ENCODE data around the gene ATP6V1E1. TPM values are rescaled to one million over a fixed set of nuclear protein-coding genes. Genes with fewer than 3 reads are reported as not detected.

The ATP6V1E1 gene
- total and polyA plus RNA-seq, 9 of the 15 experiments (the other 6 are each of a cell fraction or from before 2014, with no cell fraction given), result 122 to 249 (median 179) TPM

- TF ChIP-seq REST (IDR thresholded peaks at IDR 0.05; ENCODE audit: borderline replicate concordance) (no peak), REST (CRISPR knock-in tag; IDR thresholded peaks at IDR 0.05; ENCODE audit: low read depth) (no peak; the same call in 1 of the 2 replicates), ZKSCAN1 (IDR thresholded peaks at IDR 0.05; ENCODE audit: low read depth, low read length) (no peak; the same call in 1 of the 2 replicates), CREB3L1 (IDR thresholded peaks at IDR 0.05; ENCODE audit: borderline replicate concordance, low read depth) (peak; percentile 72), CHD1 (IDR thresholded peaks at IDR 0.05; ENCODE audit: low read length) (peak; percentile 99), HOXB6 (CRISPR knock-in tag; IDR thresholded peaks at IDR 0.05; ENCODE audit: borderline replicate concordance) (no peak), PRPF4 (IDR thresholded peaks at IDR 0.05; ENCODE audit: insufficient read depth, low read depth, low read length, poor library complexity, severe bottlenecking) (peak; percentile 80), GATAD2B (IDR thresholded peaks at IDR 0.05; ENCODE audit: borderline replicate concordance) (no peak), LARP7 (IDR thresholded peaks at IDR 0.05) (0 out of 2 replicates have a peak, but pooled peaks have one; percentile 29), ZFP1 (CRISPR knock-in tag; IDR thresholded peaks at IDR 0.05) (no peak), PURB (CRISPR knock-in tag; IDR thresholded peaks at IDR 0.05; ENCODE audit: low read depth) (no peak), CCAR2 (IDR thresholded peaks at IDR 0.05; ENCODE audit: low read depth, low read length) (no peak), EGR1 (conservative IDR thresholded peaks at IDR 0.05) (no peak), ARHGAP35 (IDR thresholded peaks at IDR 0.05; ENCODE audit: partially characterized antibody) (no peak), RBM34 (IDR thresholded peaks at IDR 0.05; ENCODE audit: borderline replicate concordance, insufficient read depth, low read length) (no peak), OTX1 (CRISPR knock-in tag; IDR thresholded peaks at IDR 0.05) (peak; percentile 11; the same call in 1 of the 2 replicates), ARNT (IDR thresholded peaks at IDR 0.05) (0 out of 4 replicates have a peak, but pooled peaks of 1 of the 2 experiments have one; percentile 21), MCM5 (IDR thresholded peaks at IDR 0.05; ENCODE audit: low read depth) (no peak), NONO (IDR thresholded peaks at IDR 0.05; ENCODE audit: low read depth in 2 of 2, low read length in 1 of 2) (peak in 1 of 2 experiments; percentile 6; a peak in 1 of 4 replicates)
These were observed 10.1 kb upstream of the ATP6V1E1 start, which contains the start of gene BCL2L13 (continued) for GRCh38 chr22:17638432-17639246.
